WTC11 (cell line): ENCODE measurements around the gene LENG8. TPM values are rescaled to one million over a fixed set of nuclear protein-coding genes. Genes with fewer than 3 reads are reported as not detected.
A peak's percentile ranks its signal among the peaks of the same experiment; 100 is the strongest.

Source experiments
- ATAC-seq: fragments of 200-7000 bp; cut with Tn5 transposase; 2 replicates; pipeline ENCODE4 v1.10.0; 2021; ENCODE audit warnings: mild to moderate bottlenecking, moderate library complexity
- CTCF ChIA-PET: fragments of 300-600 bp; sonication (Branson Sonifier 250); formaldehyde crosslinking; loops from one replicate; lab custom pipeline; 2021; ENCODE audit warnings: antibody characterized with exemption; lab: Charles Lee
- POLR2A ChIA-PET: fragments of 350-600 bp; sonication (Branson Sonifier 250); formaldehyde crosslinking; loops from one replicate; lab custom pipeline; 2021; ENCODE audit warnings: antibody characterized with exemption; lab: Charles Lee
- DNase-seq: peaks from one replicate; pipeline ENCODE4 v3.0.0; 2021; ENCODE audit warnings: low spot score
- H3K27ac Mint-ChIP-seq: 2 replicates; pipeline ENCODE4 v1.8.0; 2021; ENCODE audit warnings: mixed read lengths
- H3K27me3 Mint-ChIP-seq: 2 replicates; pipeline ENCODE4 v1.8.0; 2021; ENCODE audit warnings: low read depth, mild to moderate bottlenecking, moderate library complexity, mixed read lengths
- H3K36me3 Mint-ChIP-seq: 2 replicates; pipeline ENCODE4 v1.8.0; 2021; ENCODE audit warnings: mixed read lengths
- H3K4me1 Mint-ChIP-seq: 2 replicates; pipeline ENCODE4 v1.8.0; 2022; ENCODE audit warnings: mixed read lengths
- H3K4me3 Mint-ChIP-seq: 2 replicates; pipeline ENCODE4 v1.8.0; 2021; ENCODE audit warnings: mild to moderate bottlenecking, moderate library complexity, mixed read lengths
- H3K9me3 Mint-ChIP-seq: 2 replicates; pipeline ENCODE4 v1.8.0; 2021; ENCODE audit warnings: mixed read lengths
- ATF1 ChIP-seq: sonication (generic); formaldehyde crosslinking; IDR thresholded peaks from 2 replicates; pipeline ENCODE4 v1.8.1; 2023; ENCODE audit warnings: mild to moderate bottlenecking, moderate library complexity, missing genetic modification reagents
- CREB1 ChIP-seq: sonication (generic); formaldehyde crosslinking; IDR thresholded peaks from 2 replicates; pipeline ENCODE4 v1.8.0; 2023; ENCODE audit warnings: mild to moderate bottlenecking, missing genetic modification reagents
- JAZF1 ChIP-seq: fragments of 250-450 bp; sonication (Bioruptor Pico); IDR thresholded peaks from 2 replicates; pipeline ENCODE4 v1.9.0; 2021; ENCODE audit warnings: moderate library complexity, mild to moderate bottlenecking, inconsistent platforms
- SP1 ChIP-seq: sonication (generic); formaldehyde crosslinking; conservative IDR thresholded peaks from 2 replicates; pipeline ENCODE4 v1.8.1; 2022; ENCODE audit warnings: missing genetic modification reagents
- STAT6 ChIP-seq: sonication (generic); formaldehyde crosslinking; conservative IDR thresholded peaks from 2 replicates; pipeline ENCODE4 v1.8.1; 2023; ENCODE audit warnings: mild to moderate bottlenecking, low read depth, missing genetic modification reagents, moderate library complexity
- ZNF219 ChIP-seq: sonication (generic); formaldehyde crosslinking; IDR thresholded peaks from 2 replicates; pipeline ENCODE4 v1.8.0; 2023; ENCODE audit warnings: missing genetic modification reagents, mild to moderate bottlenecking, borderline replicate concordance
- ZNF281 ChIP-seq: sonication (generic); formaldehyde crosslinking; IDR thresholded peaks from 2 replicates; pipeline ENCODE4 v1.8.0; 2023; ENCODE audit warnings: mild to moderate bottlenecking, missing genetic modification reagents
- ZNF317 ChIP-seq: sonication (generic); formaldehyde crosslinking; IDR thresholded peaks from 2 replicates; pipeline ENCODE4 v1.8.1; 2023; ENCODE audit warnings: low read depth, mild to moderate bottlenecking, moderate library complexity, missing genetic modification reagents, borderline replicate concordance
- ZNF396 ChIP-seq: fragments of 250-450 bp; sonication (Bioruptor Pico); IDR thresholded peaks from 2 replicates; pipeline ENCODE4 v1.8.0; 2021; ENCODE audit warnings: mild to moderate bottlenecking, moderate library complexity, borderline replicate concordance
- ZSCAN18 ChIP-seq: fragments of 250-450 bp; sonication (Bioruptor Pico); IDR thresholded peaks from 2 replicates; pipeline ENCODE4 v2.1.2; 2022; ENCODE audit warnings: mild to moderate bottlenecking, moderate library complexity
- total RNA-seq: library from RNA; stranded (reverse); gene quantifications from 3 replicates; pipeline ENCODE4 v1.2.3, GENCODE V29; 2021

The LENG8 gene
- total RNA-seq, 1 experiment from 2014 or later: 175 TPM

GRCh38 chr19:54436031-54436523, 12.9 kb upstream of the LENG8 start:
- ChIA-PET CTCF (interaction anchor here (0.7 to 6.2 kb wide), 5 partner anchors 14 to 45 kb away, joined by 3 to 53 read pairs (median 3); partner anchors contain the start of gene TTYH1), POLR2A (interaction anchor here (0.8 to 1.0 kb wide), 3 partner anchors 13 to 16 kb away, joined by 3 to 4 read pairs (median 3); partner anchors contain the start of gene LENG8)
- peaks cover 37% of the 10 kb centered on the region for H3K4me1 Mint-ChIP-seq
- DNase-seq: peak; percentile 34
- peaks cover 34% of the 10 kb centered on the region for H3K27me3 Mint-ChIP-seq
- peak overlapping the region; percentile 23; the same call in 1 of the 2 replicates for H3K27ac Mint-ChIP-seq
- H3K4me3 Mint-ChIP-seq: peak overlapping the region; percentile 47
- no peaks in the 10 kb centered on the region for H3K9me3 Mint-ChIP-seq
- 0 out of 2 replicates have a peak, but pooled peaks cover 1% of the 10 kb centered on the region for H3K36me3 Mint-ChIP-seq
- no peak for TF ChIP-seq ZSCAN18
- no peak for TF ChIP-seq SP1 (CRISPR knock-in tag)
- TF ChIP-seq, all 79 proteins: peak for 0
- ATAC-seq: peak; percentile 12

GRCh38 chr19:54436628-54437252, 12.3 kb upstream of the LENG8 start:
- CTCF ChIA-PET: interaction anchor here (0.6 to 6.2 kb wide), 5 partner anchors 14 to 62 kb away, joined by 3 to 61 read pairs (median 6); no protein-coding TSS in a partner anchor
- peak overlapping the region; percentile 47; the same call in 1 of the 2 replicates for H3K4me3 Mint-ChIP-seq

More at GRCh38 chr19:54436628-54437252, 12.3 kb upstream of the LENG8 start:
- POLR2A ChIA-PET: interaction anchor here (0.7 to 1.0 kb wide), 4 partner anchors 12 to 180 kb away, joined by 3 to 4 read pairs (median 4); partner anchors contain the start of gene LENG8
- peaks cover 32% of the 10 kb centered on the region for H3K4me1 Mint-ChIP-seq
- no peaks in the 10 kb centered on the region for H3K9me3 Mint-ChIP-seq
- DNase-seq (no peak), ATAC-seq (no peak)
- TF ChIP-seq STAT6 (CRISPR knock-in tag) (no peak), SP1 (CRISPR knock-in tag) (no peak), JAZF1 (CRISPR knock-in tag) (no peak), ATF1 (CRISPR knock-in tag) (no peak), ZNF281 (CRISPR knock-in tag) (no peak), ZNF396 (CRISPR knock-in tag) (no peak), ZNF317 (CRISPR knock-in tag) (no peak), ZNF219 (no peak), CREB1 (CRISPR knock-in tag) (no peak)
- peaks cover 33% of the 10 kb centered on the region for H3K27me3 Mint-ChIP-seq
- no peak overlapping the region for H3K27ac Mint-ChIP-seq
- H3K36me3 Mint-ChIP-seq: 0 out of 2 replicates have a peak, but pooled peaks cover 3% of the 10 kb centered on the region
